Fibroblast of the aortic adventitia (primary cell): ENCODE measurements around the gene RLN2. TPM values are rescaled to one million over a fixed set of nuclear protein-coding genes. Genes with fewer than 3 reads are reported as not detected.

Source experiments
- DNase-seq: peaks from one replicate; pipeline ENCODE4 v3.0.0-alpha.2; 2010; ENCODE audit warnings: low read depth
- H3K4me3 ChIP-seq: 2 replicates; pipeline ENCODE4 v1.5.1; 2011; ENCODE audit warnings: low read depth, mild to moderate bottlenecking, control low read depth, low read length, moderate library complexity
- CTCF ChIP-seq: IDR thresholded peaks from 2 replicates; pipeline ENCODE4 v1.5.1; 2011; ENCODE audit warnings: mild to moderate bottlenecking, low read length, control low read depth, inconsistent platforms; ENCODE audit not compliant: insufficient read depth
- total RNA-seq: library from RNA; depleted of rRNA; stranded (reverse); fragments of >200 nt; gene quantifications from 2 replicates; pipeline ENCODE4 v1.2.3, GENCODE V29; 2012; ENCODE audit warnings: low replicate concordance

Gene RLN2
- total RNA-seq, 1 donor: not detected

GRCh38 chr9:5292141-5292540, 12.4 kb downstream of the RLN2 start:
- TF ChIP-seq CTCF: no peak
- H3K4me3 ChIP-seq: no peak overlapping the region
- no peak for DNase-seq

GRCh38 chr9:5288591-5288990, 15.9 kb downstream of the RLN2 start:
- no peak for TF ChIP-seq CTCF
- H3K4me3 ChIP-seq: no peak overlapping the region
- DNase-seq: peak; percentile 10

DNA sequence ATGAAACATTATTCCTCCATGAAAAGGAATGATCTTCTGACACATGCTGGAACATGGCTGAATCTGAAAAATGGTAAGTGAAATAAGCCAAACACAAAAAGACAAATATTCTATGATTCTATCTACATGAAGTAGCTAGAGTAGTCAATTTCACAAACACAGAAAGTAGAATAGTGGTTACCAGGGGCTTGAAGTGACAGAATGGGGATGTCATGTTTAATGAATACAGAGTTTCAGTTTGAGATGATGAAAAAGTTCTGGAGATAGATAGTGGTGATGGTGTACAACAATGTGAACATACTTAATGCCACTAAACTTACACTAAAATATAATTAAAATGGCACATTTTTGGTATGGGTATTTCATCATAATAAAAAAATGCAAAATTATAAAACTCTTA, 18.3 kb downstream of the RLN2 start:
- no peak for DNase-seq
- no peak for TF ChIP-seq CTCF
- H3K4me3 ChIP-seq: no peak overlapping the region

GRCh38 chr9:5278486-5278885, 26.0 kb downstream of the RLN2 start:
- no peak overlapping the region for H3K4me3 ChIP-seq
- no peak for TF ChIP-seq CTCF
- no peak for DNase-seq

- TF ChIP-seq CTCF: no peak
- H3K4me3 ChIP-seq: no peak overlapping the region
- no peak for DNase-seq
Measured at GRCh38 chr9:5274770-5275169, 29.7 kb downstream of the RLN2 start.

DNA sequence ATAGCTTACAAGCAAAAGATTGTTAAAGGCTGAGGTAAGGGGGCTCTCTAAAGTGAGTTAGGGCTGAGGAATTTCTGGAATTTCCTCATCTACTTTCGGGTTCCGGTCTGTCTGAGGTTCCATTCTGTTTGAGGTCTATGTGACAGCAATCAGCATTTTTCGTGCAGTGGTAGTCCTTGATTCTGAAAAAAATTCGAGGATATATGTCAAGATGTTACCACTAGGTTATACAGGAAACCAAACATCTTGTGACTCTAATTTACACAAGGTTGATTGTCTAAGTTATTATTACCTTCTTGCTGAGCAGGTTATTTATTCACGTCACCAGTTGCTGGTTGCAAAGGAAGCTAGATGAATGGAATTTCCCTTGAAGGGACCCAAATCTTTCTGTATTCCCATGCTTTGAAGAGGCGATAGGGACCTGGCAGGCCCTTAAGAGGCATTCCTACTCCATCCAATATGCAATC, 35.2 kb downstream of the RLN2 start:
- H3K4me3 ChIP-seq: no peak overlapping the region
- no peak for TF ChIP-seq CTCF
- DNase-seq: peak; percentile 48

DNA sequence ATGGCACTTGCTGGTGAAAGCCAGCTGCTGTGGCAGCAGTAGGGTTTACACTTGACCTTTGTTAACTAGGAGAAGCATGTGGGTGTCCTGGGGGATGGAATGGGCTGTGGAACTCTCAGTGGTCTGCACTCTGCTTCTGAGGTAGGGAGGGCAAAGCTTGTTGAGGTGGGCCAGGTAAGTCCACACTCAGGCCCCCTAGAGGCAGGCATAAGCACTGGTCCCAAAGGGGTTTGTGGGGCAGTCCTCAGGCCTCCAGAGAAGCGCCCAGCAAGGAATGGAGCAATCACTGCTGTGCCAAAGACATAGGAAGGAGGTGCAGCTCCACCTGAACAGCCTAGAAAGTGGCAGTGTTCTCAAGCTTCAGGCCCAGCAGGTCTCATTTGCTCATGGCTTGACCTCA, 38.6 kb downstream of the RLN2 start:
- DNase-seq: no peak
- no peak for TF ChIP-seq CTCF
- no peak overlapping the region for H3K4me3 ChIP-seq
